Right atrium auricular region (tissue), 2 donors: ENCODE measurements around the gene RAB9A. TPM values are rescaled to one million over a fixed set of nuclear protein-coding genes. Genes with fewer than 3 reads are reported as not detected.
"Not testable (repeated sequence)": the region's sequence is repeated elsewhere in the genome, so short reads cannot be mapped to it uniquely, and the experiment has no call there.

ENCODE experiments used
- DNase-seq: peaks from one replicate; pipeline ENCODE4 v3.0.0-alpha.2; 2019; ENCODE audit warnings: low spot score
- H3K27ac ChIP-seq, 2 donors: fragments of 200-600 bp; sonication (generic); 1 replicate in 1 of 2; 2 replicates in 1 of 2; pipeline ENCODE4 v1.5.1; 2016 to 2019
- H3K27me3 ChIP-seq, 2 donors: fragments of 200-600 bp; sonication (generic); one replicate each; pipeline versions ENCODE4 v1.5.1 to v1.6.0; 2017 to 2019
- H3K36me3 ChIP-seq: fragments of 200-600 bp; sonication (generic); one replicate; pipeline ENCODE4 v1.5.1; 2016
- H3K4me1 ChIP-seq, 2 donors: fragments of 200-600 bp; sonication (generic); one replicate each; pipeline versions ENCODE4 v1.5.1 to v1.6.0; 2017 to 2019
- H3K4me3 ChIP-seq, 2 donors: fragments of 200-600 bp; sonication (generic); 1 replicate in 1 of 2; 2 replicates in 1 of 2; pipeline ENCODE4 v1.5.1; 2017 to 2019; ENCODE audit warnings: mild to moderate bottlenecking in 1 of 2, moderate library complexity in 1 of 2
- H3K9me3 ChIP-seq, 2 donors: fragments of 200-600 bp; sonication (generic); one replicate each; pipeline ENCODE4 v1.5.1; 2019
- total RNA-seq, 2 donors: library from RNA; depleted of rRNA; stranded (reverse); fragments of >200 nt; gene quantifications; one replicate each; pipeline ENCODE4 v1.1.0, GENCODE V29; 2016
- TF ChIP-seq, protein P1 (sequence below), 2 donors: fragments of 200-600 bp; sonication (generic); IDR thresholded peaks; one replicate each; pipeline ENCODE4 v1.5.1; 2019; ENCODE audit warnings: antibody characterized with exemption in 2 of 2

Gene RAB9A, protein sequence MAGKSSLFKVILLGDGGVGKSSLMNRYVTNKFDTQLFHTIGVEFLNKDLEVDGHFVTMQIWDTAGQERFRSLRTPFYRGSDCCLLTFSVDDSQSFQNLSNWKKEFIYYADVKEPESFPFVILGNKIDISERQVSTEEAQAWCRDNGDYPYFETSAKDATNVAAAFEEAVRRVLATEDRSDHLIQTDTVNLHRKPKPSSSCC
- total RNA-seq: 10 to 100 TPM; 25.6 to 26.1 TPM

DNA sequence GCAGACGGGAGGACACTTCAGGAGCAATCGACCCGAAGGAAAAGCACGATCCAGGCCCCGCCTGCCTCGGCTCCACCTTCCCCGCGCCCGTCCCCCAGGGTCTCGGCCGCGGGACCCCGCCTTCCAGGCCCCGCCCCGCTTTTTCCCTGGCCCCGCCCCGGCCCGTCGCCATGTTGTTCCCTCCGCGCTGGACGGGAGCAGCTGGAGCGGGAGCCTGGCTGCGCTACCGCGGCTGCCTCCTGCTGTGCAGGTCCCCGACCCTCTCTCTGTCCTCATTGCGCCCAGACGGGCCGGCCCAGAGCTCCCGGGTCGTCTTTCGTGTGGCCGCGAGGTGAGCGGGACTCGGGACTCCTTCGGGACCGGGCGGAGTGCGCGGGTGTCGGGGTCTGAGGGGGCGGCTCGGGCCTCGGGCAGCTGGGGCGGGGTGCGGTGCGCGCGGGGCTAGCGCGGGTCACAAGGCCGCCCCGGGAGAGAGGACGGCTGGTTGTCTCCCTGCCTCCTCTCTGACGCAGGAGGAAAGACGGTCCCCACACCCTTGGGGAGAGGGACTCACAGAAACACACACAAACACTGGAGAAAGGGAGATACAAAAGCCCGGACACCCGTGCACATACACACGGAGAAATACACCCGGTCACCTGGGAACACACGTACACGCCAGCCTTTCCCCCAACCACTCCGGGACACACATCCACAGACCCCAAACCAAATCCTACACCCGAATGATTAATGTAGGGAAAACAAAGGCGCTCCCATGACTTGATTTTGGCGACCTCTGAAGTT is at the start of gene RAB9A:
TSS of gene RAB9A (plus strand) at position 171 of the 783 bp plus-strand sequence. CDS start 19,619 bp downstream, outside the sequence.
- peak within 1 kb of the TSS; percentile 69 to 79 for H3K4me3 ChIP-seq
- H3K27me3 ChIP-seq: no peaks in the 10 kb centered on the region
- DNase-seq: peak; percentile 83

DNA sequence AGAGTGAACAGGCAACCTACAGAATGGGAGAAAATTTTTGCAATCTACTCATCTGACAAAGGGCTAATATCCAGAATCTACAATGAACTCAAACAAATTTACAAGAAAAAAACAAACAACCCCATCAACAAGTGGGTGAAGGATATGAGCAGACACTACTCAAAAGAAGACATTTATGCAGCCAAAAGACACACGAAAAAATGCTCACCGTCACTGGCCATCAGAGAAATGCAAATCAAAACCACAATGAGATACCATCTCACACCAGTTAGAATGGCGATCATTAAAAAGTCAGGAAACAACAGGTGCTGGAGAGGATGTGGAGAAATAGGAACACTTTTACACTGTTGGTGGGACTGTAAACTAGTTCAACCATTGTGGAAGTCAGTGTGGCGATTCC is 47.2 kb upstream of the RAB9A start:
- H3K27me3 ChIP-seq, H3K4me1 ChIP-seq, DNase-seq, H3K4me3 ChIP-seq, H3K27ac ChIP-seq, H3K36me3 ChIP-seq: not testable (repeated sequence)
- H3K9me3 ChIP-seq: peaks cover 6 to 12% of the 10 kb centered on the region in 2 donors

More for the DNA sequence above, at the start of gene RAB9A:
- Histone ChIP-seq H3K36me3 (no peaks in the 10 kb centered on the region), H3K9me3 (no peaks in the 10 kb centered on the region), H3K4me1 (peaks cover 0 to 22% of the 10 kb centered on the region in 2 donors), H3K27ac (peak within 1 kb of the TSS; percentile 90 to 97)
- TF ChIP-seq, protein P1, sequence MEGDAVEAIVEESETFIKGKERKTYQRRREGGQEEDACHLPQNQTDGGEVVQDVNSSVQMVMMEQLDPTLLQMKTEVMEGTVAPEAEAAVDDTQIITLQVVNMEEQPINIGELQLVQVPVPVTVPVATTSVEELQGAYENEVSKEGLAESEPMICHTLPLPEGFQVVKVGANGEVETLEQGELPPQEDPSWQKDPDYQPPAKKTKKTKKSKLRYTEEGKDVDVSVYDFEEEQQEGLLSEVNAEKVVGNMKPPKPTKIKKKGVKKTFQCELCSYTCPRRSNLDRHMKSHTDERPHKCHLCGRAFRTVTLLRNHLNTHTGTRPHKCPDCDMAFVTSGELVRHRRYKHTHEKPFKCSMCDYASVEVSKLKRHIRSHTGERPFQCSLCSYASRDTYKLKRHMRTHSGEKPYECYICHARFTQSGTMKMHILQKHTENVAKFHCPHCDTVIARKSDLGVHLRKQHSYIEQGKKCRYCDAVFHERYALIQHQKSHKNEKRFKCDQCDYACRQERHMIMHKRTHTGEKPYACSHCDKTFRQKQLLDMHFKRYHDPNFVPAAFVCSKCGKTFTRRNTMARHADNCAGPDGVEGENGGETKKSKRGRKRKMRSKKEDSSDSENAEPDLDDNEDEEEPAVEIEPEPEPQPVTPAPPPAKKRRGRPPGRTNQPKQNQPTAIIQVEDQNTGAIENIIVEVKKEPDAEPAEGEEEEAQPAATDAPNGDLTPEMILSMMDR (IDR thresholded peaks at IDR 0.05): no peak

DNA sequence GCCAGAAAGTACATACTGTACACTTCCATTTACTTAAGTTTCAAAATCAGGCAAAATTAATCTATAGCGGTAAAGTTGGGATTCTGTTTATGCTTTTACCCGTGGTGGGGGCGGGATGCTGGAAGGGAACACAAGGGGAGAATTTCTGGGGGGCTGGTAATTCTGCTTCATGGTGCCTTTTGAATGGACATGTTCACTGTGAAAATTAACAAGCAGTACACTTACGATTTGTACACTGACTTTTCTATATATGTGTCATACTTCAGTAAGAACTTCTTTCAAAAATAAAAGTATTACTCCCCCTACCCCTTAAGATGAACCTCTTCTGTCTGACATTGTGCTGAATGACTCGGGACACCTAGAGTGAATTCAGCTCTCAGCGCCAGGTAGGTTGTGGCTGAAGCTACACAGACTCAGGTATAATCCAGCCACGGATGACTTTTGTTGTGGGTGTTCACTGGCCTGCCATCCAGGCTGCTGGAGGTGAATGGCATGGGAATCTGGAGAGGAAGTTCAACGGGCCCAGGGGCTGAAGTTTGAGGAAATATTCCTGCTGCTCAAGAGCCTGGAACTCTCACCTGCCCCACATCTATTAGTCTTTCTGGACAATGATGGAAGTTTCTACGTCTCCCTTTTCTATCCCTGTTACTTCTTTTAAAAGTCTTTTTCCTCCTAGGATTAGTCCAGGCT is 43.3 kb upstream of the RAB9A start:
- H3K9me3 ChIP-seq: no peaks in the 10 kb centered on the region
- TF ChIP-seq, protein P1 (IDR thresholded peaks at IDR 0.05): no peak
- no peaks in the 10 kb centered on the region for H3K27me3 ChIP-seq
- no peaks in the 10 kb centered on the region for H3K4me1 ChIP-seq
- H3K36me3 ChIP-seq: no peaks in the 10 kb centered on the region
- H3K27ac ChIP-seq: no peak overlapping the region
- no peak overlapping the region for H3K4me3 ChIP-seq
- no peak for DNase-seq

DNA sequence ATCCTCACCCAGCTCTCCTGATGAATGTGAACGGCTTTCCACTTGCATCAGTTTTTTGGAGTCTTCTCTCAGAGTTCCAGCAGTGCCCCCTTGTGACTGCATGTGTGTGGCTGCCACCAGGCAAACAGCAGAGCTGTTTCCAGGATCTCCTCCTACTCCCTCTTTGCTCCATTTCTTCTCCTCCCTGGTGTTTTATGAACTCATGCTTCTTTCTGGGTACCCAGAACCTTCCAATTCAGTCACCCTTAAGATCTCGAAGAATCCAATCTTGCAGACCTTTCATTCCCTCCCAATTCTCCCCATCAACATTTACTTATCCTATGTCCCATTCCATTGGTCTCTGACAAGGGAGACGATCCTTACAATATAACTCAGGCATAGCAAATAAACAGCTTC is 42.8 kb upstream of the RAB9A start:
- Histone ChIP-seq H3K36me3 (no peaks in the 10 kb centered on the region), H3K9me3 (no peaks in the 10 kb centered on the region), H3K27ac (no peak overlapping the region), H3K4me1 (no peaks in the 10 kb centered on the region), H3K4me3 (no peak overlapping the region), H3K27me3 (no peaks in the 10 kb centered on the region)
- DNase-seq: no peak
- TF ChIP-seq, protein P1 (IDR thresholded peaks at IDR 0.05): peak; percentile 17 to 72

DNA sequence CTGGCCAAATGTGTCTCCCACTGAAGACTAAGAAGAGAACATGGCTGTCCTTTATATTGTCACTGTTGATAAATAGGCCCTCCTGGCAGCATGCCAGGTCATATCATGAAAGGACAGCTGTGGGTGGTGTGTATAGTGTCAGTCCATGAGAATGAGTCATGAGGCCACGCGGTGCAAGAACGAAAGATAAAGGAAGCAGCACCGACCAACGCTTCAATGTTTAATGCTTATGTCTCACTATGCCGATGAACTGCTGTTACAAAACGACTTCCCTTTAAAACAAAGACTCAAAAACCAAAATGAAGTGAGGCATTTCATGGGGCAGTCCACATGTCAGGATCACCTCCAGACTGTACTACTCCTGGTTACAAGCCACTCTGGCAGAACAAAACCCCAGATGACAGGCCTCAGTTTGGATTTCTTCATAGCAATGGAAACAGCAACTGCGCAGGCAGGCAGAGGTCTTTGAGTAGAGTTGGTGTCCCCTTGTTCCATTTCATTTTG is 41.2 kb upstream of the RAB9A start:
- DNase-seq: peak; percentile 82
- Histone ChIP-seq H3K27me3 (no peaks in the 10 kb centered on the region), H3K27ac (peak overlapping the region; percentile 8 to 44)

DNA sequence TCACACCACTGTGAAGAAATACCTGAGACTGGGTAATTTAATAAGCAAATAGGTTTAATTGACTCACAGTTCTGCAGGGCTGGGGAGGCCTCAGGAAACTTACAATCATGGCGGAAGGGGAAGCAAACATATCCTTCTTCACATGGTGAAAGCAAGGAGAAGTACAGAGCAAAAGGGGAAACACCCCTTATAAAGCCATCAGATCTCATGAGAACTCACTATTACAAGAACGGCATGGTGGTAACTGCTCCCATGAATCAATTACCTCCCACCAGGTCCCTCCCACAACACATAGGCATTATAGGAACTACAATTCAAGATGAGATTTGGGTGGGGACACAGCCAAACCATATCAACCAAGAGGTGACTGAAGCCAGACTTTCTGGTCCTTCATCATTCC is 40.6 kb upstream of the RAB9A start:
- peak overlapping the region in 1 of 2 donors; percentile 44 for H3K27ac ChIP-seq
- not testable (repeated sequence) for H3K4me1 ChIP-seq, DNase-seq, H3K27me3 ChIP-seq, H3K4me3 ChIP-seq, H3K36me3 ChIP-seq, H3K9me3 ChIP-seq

More for the DNA sequence above, 41.2 kb upstream of the RAB9A start:
- Histone ChIP-seq H3K4me1 (peaks cover 0 to 8% of the 10 kb centered on the region in 2 donors), H3K36me3 (no peaks in the 10 kb centered on the region), H3K4me3 (no peak overlapping the region), H3K9me3 (no peaks in the 10 kb centered on the region)
- TF ChIP-seq, protein P1 (IDR thresholded peaks at IDR 0.05): no peak
